Stimulated activated CD8-positive, alpha-beta memory T cell treated with anti-CD3 and anti-CD28 coated beads, Interleukin-4, amount 100 ng/mL, for 48 hours (primary cell): ENCODE data around the gene OR14K1.
"Not testable (repeated sequence)": the region's sequence is repeated elsewhere in the genome, so short reads cannot be mapped to it uniquely, and the experiment has no call there.

Source experiments
- DNase-seq: peaks from one replicate; pipeline ENCODE4 v3.0.0-alpha.2; 2020

Gene OR14K1, protein sequence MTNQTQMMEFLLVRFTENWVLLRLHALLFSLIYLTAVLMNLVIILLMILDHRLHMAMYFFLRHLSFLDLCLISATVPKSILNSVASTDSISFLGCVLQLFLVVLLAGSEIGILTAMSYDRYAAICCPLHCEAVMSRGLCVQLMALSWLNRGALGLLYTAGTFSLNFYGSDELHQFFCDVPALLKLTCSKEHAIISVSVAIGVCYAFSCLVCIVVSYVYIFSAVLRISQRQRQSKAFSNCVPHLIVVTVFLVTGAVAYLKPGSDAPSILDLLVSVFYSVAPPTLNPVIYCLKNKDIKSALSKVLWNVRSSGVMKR

GRCh38 chr1:247738315-247738714, at the start of gene OR14K1:
OR14K1 (plus strand) TSS chr1:247738615; CDS start chr1:247738615, 0 bp downstream.
- DNase-seq = no peak

DNA sequence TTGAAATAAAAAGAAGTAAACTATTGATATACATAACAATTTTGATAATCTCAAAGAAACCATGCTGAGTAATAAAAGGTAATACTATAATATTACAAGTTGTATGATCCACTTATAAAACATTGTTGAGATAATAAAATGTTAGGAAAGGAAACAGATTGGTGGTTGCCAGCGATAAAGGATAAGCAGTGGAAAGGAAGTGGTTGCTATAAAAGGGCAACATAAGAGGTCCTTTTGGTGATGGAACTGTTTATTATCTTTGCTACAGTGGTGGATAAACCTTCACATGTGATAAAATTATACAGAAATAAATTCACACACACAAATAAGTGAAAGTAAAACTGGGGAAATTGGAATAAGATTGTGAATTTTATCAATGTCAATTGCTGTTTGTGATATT, 37.1 kb upstream of the OR14K1 start:
- DNase-seq = no peak

DNA sequence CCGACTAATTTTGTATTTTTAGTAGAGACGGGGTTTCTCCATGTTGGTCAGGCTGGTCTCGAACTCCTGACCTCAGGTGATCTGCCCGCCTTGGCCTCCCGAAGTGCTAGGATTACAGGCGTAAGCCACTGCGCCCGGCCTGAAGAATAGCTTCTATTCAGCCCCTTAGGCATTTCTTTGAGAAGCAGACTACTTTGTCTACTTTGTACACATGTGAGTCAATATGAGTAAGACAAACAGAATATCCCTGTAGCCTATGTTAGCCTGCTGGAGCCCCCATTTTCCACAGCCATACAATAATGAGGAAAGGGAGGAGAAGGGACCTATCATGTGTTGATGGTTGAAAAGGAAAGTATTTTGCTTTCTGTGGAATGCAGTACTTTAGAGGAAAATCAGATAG, 27.7 kb upstream of the OR14K1 start:
- DNase-seq = not testable (repeated sequence)

GRCh38 chr1:247713753-247714152, 24.7 kb upstream of the OR14K1 start:
- DNase-seq = no peak

DNA sequence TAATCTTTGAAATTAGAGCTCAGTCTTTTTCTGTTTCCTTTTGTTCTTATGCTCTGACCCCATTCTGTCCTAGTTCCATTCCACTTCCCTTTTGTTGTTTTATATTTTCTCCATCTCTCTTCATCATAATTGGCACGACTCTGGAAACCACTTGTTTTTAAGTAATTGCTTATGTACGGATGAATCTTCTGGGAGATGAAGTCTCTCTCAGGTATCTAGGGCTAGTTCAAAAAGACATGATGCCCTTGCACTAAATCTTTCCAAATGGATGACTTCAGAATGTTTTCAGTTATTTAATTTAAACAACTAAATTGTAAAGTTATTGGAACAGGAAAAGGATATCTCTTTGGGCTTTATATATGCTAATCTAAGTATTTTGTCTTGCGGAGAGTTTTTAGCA, 21.9 kb upstream of the OR14K1 start, which contains the start of gene OR6F1:
TSS of gene OR6F1 (minus strand) at position 101 of the 400 bp plus-strand sequence. CDS start 3,891 bp downstream, outside the sequence.
- DNase-seq = no peak

- no peak for DNase-seq
These were observed 17.2 kb upstream of the OR14K1 start for GRCh38 chr1:247721222-247721621.

DNA sequence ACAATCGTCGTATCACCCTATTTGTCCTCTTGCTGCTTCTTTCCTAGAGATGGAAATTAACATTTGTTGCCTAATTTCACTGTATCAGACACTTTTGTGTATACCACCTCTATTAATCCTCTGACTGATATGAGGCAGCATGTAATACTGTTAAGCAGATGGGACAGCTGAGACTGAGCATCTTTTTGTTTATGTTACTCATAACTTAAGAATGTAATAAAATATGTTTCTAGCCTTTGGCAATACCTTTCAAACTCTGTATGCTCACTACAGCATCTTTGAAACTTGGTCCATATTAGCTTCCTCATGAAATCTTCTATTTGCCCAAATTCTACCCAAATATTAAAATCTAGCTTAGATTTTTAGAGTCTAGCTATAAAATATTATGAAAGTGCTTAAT, 2.3 kb downstream of the OR14K1 start:
- DNase-seq = no peak

DNA sequence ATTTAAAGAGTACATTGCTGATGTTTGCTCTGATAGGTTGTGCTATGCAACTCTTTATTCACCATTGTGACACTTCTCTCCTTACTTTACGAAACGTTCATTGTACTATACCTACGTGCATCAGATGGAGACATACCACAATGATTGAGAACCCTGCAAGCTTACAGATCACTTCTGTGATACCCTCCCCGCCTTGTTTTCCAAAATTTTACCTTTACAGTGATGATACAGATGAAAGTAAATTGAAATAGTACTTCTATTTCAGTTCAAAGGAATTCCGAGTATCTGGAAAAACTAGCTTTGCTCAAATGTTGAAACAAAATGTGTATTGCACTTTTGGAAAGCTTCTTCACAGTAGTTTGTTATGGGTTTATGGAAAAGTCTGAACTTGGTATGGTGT, 3.3 kb downstream of the OR14K1 start:
- no peak for DNase-seq

GRCh38 chr1:247742215-247742760, 3.9 kb downstream of the OR14K1 start:
- DNase-seq = not testable (repeated sequence)

DNA sequence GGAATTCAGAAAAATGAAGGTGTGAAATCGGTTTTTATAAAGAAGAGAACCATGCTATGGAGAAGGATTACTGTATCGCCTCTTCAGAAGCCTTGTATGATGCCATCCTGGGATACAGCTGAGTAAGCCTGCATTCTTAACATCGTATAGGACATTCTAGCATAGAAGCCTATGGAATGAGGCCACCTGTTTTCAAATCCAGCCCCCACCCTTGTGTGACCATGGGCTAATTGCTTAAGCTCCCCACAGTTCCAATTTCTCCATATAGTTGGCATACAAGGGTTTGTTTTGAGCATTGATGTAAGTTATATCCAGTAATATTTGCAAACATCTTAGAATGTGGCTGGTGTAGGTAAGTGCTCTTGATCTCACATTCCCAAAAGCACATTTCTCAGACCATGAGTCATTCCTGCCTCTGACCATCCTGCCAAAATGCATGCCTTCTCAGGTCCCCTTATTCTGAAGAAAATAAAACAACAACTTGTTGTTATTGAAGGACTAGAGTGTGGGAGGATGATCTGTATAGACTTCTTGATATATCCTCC, 8.0 kb downstream of the OR14K1 start:
- no peak for DNase-seq

DNA sequence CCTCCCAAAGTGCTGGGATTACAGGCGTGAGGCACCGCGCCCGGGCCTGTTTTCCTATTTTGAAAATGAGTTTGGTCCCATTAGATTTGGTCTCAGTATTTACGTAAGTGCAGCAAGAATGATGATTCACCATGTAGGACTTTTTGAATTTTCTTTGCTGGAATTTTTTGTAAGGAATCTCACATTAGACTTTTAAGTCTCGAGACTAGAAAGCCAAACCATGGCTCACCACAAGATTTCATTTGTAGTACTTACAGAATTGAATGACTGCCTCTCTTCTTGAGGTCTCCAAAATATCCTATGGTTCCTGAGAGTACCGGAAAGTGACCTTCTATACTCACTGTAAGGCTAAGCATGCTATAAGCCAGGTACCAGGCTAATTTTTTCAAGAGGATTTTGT, 9.2 kb downstream of the OR14K1 start:
- DNase-seq = no peak

- no peak for DNase-seq
These were observed 9.6 kb downstream of the OR14K1 start, which contains the start of gene OR14A2 for GRCh38 chr1:247748041-247748440. OR14A2 (minus strand) TSS chr1:247748141.

GRCh38 chr1:247749870-247750269, 11.5 kb downstream of the OR14K1 start:
- DNase-seq = no peak

GRCh38 chr1:247754311-247754710, 15.9 kb downstream of the OR14K1 start:
- DNase-seq = not testable (repeated sequence)

GRCh38 chr1:247760456-247760855, 22.0 kb downstream of the OR14K1 start, which contains the start of gene OR1C1:
OR1C1 (minus strand) TSS chr1:247760556; CDS start chr1:247758406, 2,150 bp downstream.
- no peak for DNase-seq

DNA sequence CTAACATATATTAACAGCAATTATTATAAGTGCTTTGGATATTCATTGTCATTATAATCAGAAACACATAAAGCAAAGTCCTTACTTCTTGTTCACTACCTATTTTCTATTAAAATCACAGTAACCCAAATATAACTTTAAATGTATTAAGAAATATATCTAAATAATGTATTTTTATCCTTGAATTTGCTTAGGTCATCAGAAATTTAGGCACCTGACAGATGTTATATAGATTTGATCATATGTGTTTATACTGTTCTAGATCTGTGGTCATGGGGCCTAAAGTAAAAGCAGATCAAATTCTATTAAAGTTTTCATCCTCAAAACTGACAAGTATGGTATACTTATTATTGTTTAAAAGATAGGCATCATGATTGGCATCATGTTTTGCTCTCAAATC, 31.2 kb downstream of the OR14K1 start:
- no peak for DNase-seq
